HG03066 (cell line): ENCODE measurements around the gene SUMO3.
A peak's percentile ranks its signal among the peaks of the same experiment; 100 is the strongest.
"Not testable (repeated sequence)": the region's sequence is repeated elsewhere in the genome, so short reads cannot be mapped to it uniquely, and the experiment has no call there.

ENCODE experiments used
- ATAC-seq: cut with Tn5 transposase; IDR thresholded peaks from one replicate; pipeline ENCODE4 v1.9.1; 2021; ENCODE audit warnings: low read depth; ENCODE audit not compliant: unreplicated experiment

Gene SUMO3

DNA sequence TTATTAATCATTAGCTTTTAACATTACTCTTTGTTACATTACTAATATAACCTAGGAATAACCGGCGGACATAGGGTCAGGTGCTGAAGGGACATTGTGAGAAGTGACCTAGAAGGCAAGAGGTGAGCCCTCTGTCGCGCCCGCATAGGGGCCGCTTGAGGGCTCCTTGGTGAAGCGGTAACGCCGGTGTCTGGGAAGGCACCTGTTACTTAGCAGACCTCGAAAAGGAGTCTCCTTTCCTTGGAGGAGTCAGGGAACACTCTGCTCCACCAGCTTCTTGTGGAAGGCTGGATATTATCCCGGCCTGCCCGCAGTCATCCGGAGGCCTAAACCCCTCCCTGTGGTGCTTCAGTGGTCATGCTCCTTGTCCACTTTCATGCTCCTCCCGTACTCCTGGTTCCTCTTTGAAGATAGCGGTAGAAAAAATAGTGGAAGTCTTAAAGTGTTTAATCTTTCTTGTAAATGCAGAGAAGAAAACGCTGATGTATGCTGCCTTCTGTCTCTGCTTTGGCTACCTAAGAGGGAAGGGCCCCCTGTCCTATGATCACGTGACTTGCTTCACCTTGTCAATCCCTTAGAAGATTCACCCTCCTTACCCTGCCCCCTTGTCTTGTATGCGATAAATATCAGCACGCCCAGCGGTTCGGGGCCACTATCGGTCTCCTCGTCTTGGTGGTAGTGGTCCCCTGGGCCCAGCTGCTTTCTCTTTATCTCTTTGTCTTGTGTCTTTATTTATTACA lies 14.8 kb upstream of the SUMO3 start:
- ATAC-seq, result not testable (repeated sequence)

GRCh38 chr21:44831227-44831860 lies 13.5 kb upstream of the SUMO3 start:
- no peak for ATAC-seq

DNA sequence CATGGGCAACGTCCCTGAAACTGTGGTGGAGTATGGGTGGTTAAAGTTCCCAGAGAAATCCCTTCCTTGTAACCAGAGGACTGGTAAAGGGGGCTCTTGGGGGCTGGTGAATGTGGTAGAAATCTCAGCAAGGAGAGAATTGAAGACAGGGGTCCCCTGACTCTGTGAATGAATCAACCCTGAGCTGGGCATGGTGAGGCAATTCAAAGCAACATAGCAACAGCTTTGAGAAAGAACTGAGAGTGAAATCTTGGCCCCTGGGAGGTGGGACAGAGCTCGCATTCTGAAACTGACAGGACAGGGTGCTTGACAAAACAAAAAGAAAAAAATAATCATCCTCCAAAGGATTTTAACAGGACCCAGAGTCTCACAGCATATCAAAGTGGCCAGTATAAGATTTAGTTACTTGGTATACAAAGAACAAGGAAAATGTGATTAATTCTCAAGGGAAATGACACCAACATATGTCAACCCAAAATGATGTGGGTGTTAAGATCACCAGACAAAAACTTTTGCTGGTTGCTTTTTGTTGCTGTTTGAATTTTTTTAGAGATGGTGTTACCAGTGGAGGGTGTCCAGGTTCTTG lies 11.7 kb upstream of the SUMO3 start:
- no peak for ATAC-seq

- ATAC-seq, result no peak
Measured at GRCh38 chr21:44828362-44829056, 10.6 kb upstream of the SUMO3 start.

- ATAC-seq, result no peak
Measured at GRCh38 chr21:44823179-44823660, 5.4 kb upstream of the SUMO3 start.

DNA sequence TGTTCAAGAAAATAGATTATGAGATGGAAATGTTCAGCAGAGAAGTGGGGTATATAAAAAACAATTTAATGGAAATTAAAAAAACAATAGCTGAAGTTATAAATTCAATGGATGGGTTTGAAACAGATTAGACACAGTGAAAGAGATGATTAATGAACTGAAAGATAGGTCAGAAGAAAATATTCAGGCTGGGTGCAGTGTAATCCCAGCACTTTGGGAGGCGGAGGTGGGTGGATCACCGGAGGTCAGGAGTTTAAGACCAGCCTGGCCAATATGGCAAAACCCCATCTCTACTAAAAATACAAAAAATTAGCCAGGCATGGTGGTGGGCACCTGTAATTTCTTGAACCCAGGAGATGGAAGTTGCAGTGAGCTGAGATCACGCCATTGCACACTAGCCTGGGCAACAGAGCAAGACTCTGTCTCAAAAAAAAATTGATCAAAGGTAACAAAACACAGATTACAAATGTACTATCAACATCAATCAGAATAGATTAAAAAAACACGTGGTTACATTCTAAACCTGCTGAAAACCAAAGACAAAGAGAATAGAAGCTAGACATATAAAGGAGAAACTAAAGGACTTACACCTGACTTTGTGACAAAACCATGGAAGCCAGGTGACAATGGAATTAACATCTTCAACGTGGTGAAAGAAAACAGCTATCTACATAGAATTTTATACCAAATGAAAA lies 4.8 kb upstream of the SUMO3 start:
- ATAC-seq, result no peak

GRCh38 chr21:44820851-44821250 lies 3.0 kb upstream of the SUMO3 start:
- no peak for ATAC-seq

DNA sequence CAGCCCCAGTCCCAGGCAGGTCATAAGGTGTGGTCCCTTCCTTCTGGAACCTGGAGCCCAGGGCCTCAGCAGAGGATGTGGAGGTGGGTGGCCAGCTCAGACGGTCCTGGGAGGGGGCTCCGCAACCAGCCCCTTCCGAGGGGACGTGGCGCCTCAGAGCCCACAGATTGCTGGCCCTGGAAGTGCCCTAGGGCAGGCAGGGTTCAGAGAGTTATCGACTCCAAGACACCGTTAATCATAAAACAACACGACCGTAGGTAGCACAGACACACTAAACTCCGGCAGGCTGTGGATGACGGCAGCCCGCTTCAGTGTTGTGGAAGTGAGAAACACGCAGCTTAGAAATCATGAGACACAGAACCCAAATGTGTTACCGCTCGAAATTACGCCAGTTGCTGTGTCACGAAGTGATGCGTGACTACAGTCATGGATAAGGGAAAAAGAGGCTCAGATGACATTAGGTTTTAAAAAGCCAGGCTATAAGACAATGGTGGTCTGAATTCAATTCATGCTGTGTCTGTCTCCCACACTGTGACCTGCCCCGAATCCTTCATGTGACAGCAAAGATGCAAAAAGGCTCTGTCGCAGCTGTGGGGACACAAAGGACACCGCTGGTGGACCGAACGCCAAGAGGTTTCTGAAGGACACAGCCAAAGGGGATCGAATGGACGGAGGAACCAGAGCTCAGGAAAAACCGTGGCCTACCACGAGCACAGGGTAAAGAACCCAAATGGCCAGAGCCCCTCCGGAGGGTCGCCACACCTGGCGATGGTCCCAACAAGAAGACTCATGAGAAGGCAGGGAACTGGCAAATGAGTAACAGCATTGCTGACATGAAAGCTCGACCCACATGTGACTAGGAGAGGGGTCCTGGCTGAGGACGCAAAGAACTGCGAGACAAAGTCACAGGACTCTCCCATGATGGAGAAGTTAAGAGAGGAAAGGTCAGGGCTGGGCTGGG lies 1.7 kb upstream of the SUMO3 start:
- no peak for ATAC-seq

DNA sequence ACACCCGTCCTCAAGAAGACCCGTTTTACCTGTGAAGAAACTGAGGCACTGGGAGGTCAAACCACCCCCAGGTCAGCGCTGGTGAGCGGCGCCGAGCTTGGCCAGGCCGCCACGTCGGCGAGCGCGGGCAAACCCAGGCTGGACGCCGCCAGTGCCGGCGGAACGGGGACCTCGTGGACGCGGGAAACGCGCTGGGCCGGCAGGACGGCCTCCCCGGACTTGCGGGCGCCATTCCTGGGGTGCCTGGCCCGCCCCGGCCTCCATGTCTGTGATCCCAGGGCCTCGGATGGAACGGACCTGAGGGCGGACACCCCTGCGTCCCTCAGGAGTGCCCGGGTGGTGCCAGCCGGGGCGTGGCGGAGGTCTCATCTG lies 764 bp upstream of the SUMO3 start:
- no peak for ATAC-seq

- ATAC-seq, result peak; percentile 61
Measured at GRCh38 chr21:44817506-44817880, 369 bp downstream of the SUMO3 start.

- no peak for ATAC-seq
Measured at GRCh38 chr21:44816761-44817505, 929 bp downstream of the SUMO3 start.

DNA sequence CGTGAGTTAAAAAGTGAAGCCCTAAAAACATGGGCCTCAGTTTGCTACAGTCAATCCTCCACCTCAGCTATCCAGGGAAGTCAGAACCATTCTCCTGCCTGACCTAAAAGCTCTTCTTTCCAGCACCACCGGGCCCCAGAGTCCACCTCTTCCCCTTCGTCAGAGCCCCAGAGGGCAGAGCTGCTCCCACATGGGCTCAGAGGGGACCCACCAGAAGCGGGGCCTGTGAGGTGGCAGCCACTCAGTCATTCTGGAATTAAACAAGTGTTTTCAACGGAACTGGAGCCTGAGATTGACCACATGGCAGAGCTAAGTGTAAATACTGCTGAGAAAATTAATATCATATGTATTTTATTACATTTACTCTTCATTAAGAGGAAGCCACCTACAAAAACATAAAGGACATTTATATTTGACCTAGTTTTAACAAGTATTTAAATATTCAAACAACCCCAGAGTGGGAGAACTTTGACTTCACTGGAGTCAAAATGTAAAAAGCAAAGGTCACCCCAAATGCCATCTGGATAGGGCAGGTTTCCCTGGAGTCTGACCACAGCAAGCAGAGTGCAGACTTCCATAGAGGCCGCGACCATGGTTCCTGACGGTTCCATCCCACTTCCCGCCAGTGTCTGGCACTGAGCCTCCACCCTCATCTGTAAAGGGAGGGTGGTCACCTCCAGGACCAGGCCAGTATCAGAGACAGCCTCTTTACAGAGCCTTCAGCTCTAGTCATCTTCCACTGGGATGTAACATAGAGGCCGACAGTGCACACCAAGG lies 1.8 kb downstream of the SUMO3 start:
- no peak for ATAC-seq

DNA sequence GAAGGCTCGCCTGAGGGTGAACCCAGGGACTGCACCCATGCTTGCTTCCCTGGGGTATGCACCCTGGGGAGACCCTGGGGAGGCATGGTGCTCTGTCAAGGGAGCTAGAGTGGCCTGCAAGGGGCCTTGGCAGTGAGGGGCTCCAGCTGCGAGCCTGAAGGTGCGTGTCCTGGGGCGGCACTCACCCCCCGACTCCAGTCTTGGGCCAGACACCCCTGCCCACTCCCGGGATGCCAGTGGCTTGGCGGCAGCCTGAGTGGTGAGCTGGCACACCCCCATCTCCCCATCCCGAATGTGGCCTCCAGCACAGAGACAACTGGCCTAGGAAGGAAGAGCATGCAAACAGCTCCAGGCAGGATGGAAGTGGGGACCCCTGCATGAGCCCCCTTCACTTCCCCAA lies 2.6 kb downstream of the SUMO3 start:
- no peak for ATAC-seq

DNA sequence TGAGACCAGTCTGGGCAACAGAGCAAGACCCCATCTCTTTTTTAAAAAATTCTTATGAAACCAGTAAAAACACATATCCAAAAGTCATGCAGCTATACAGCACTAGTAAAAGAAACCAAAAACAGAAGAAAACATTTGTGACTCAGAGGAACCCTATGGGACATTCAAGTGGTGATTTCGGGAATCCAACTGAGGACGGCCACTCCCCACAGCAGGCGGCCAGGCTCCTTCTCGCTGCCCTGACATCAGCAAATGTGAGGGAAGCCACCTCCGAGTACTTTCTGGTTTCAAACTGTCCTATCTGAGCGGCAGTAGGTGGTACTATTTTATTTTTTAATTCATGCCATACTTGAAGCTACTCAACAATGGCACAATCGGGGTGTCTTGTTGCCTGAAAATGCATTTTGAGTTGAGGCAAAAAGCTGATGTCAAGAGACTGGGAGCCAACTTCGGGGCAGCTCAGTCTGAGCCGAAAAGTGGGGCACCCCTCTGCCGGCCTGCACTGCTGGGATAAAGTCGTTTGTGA lies 3.3 kb downstream of the SUMO3 start:
- no peak for ATAC-seq

- ATAC-seq, result no peak
Measured at GRCh38 chr21:44813727-44814126, 4.1 kb downstream of the SUMO3 start.

GRCh38 chr21:44813149-44813548 lies 4.7 kb downstream of the SUMO3 start:
- ATAC-seq, result no peak

GRCh38 chr21:44812640-44813039 lies 5.2 kb downstream of the SUMO3 start:
- ATAC-seq, result no peak

DNA sequence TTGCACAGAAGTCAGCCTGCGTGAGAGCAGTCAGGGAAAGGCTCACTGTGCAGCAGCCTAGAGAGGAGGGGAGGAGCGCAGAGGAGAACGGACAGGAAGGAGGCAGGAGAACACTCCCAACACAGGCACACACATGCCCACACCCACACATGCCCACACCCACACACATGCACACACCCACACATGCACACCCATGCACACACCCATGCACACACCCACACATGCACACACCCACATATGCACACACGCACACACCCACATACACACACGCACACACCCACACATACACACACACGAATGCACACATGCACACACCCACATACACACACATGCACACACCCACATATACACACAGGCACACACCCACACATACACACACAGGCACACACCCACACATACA lies 7.1 kb downstream of the SUMO3 start:
- ATAC-seq, result no peak
